Forelimb muscle (tissue), 1 donor: ENCODE results near the gene RALB. TPM values are rescaled to one million over a fixed set of nuclear protein-coding genes. Genes with fewer than 3 reads are reported as not detected.
"Not testable (repeated sequence)": the region's sequence is repeated elsewhere in the genome, so short reads cannot be mapped to it uniquely, and the experiment has no call there.

Experiments
- DNase-seq: peaks from one replicate; pipeline ENCODE4 v3.0.0-alpha.2; 2013; ENCODE audit warnings: low read depth
- polyA plus RNA-seq: library from polyadenylated mRNA; unstranded; fragments of 120-200 nt; gene quantifications from one replicate; pipeline ENCODE4 v1.2.1, GENCODE V29; 2013; ENCODE audit not compliant: insufficient read length

The RALB gene
- polyA plus RNA-seq, 1 donor: 43.7 TPM

DNA sequence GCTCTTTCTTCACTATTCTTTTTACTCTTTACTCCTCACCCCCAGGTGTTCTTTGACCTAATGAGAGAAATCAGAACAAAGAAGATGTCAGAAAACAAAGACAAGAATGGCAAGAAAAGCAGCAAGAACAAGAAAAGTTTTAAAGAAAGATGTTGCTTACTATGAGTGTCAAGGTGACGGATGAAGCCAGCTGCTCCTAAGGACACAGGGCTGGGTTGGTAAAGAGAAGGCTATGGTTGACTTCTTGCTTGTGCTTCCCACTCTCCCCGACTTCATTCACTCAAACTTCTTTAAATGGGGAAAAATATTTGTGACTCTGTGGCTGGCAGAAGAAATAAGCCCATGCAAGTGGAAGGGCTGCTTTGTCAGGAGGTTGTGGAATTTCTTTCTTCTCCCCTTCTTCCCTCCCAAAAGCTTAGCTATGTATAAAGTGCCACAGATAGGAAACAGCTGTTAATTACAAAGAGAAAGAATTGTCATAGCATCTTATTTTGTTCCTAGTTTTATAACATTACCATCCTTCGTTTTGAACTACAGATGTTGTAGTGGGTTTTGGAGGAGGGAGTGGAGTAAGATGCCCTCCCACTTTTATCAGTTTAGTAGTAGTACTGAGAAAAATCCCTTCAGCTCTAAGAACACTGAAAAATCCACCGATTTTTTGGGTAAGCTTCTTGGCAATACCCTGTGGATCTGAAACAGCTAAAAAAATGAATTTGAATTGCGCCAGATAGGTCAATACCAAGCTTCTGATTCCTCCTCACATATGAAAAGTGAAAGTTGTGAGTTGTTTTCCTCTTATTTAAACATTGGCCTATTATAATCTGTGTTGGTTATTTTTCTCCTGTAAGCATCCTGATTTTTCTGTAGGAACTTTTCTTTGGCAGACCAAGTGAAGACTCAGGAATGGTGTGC is 40.7 kb downstream of the RALB start:
- no peak for DNase-seq

DNA sequence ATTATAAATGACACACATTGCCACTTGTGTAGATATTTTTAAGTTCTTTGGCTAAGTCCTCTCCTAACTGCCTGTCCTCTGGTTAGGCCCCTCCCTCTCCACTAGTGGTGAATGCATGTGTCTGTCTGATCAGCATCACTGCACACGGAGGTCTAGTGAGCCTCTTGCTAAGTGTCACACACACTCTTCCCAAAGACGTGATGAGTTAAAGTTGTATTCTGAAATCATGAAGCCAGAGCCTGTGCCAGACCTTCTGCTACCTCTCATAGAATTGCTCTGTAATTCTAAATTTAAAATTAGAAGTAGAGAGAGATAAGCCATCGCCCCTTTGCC is 41.3 kb downstream of the RALB start:
- DNase-seq: no peak

DNA sequence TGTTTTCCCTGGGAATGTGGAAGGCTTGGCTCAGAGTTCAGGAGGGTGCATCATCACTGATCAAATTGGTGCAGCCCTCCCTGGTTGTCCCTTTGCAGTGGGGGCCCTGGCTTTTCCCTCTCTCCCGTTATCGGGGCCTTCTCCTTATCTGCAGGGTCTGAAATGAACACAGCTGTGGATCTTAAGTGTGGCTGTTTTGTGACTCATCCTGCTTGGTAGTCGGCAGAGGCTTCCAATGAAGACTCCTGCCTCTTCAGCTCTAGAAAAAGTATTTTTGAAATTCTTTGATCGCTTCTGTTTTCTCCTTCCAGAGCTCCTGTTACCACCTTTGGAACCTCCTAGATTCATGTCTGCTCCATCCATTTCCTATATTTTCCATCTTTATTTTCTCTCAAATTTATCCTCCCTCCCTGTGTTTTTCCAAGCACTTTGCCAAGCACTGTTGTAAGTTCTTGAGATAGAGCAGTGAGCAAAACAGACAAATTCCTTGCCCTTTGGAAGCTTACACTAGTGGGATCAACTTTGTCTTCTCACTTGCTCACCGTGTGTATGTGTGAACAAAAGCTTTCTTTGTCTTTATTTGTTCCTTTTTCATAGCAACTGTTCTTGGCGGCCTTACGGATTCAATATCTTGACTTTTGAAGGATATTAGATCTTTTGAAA is 45.7 kb downstream of the RALB start:
- DNase-seq: no peak

DNA sequence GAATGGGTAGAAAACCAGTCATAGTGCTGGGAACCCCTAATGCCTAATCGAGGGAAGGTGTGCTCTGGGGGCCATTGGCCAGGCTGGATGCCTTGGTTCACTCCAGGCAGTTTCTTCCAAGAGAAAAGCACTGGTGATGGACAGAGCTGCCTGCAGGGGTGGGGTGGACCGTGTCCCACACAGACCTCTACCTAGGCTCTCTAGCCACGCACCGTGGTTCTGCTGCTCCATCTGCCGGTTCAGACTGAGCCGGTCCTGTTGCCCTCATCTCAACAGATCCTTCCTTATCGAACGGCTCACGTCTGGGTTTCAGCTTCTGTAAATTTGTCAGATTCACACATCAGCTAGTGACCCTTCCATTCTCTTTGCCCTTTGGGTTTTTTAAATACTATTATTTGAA is 46.4 kb downstream of the RALB start:
- DNase-seq: no peak

DNA sequence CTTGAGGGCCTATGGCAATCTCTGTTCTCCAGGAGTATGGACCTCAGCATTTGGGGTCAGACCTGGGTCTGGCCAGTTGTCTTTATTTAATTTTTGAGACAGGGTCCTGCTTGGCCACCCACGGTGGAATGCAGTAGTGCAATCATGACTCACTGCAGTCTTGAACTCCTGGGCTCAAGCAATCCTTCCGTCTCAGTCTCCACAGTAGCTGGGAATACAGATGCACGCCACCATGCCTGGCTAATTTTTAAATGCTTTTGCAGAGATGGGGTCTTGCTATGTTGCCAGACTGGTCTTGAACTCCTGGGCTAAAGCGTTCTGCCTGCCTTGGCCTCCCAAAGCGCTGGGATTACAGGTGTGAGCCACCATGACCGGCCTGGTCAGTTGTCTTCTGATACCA is 46.9 kb downstream of the RALB start:
- DNase-seq: no peak

DNA sequence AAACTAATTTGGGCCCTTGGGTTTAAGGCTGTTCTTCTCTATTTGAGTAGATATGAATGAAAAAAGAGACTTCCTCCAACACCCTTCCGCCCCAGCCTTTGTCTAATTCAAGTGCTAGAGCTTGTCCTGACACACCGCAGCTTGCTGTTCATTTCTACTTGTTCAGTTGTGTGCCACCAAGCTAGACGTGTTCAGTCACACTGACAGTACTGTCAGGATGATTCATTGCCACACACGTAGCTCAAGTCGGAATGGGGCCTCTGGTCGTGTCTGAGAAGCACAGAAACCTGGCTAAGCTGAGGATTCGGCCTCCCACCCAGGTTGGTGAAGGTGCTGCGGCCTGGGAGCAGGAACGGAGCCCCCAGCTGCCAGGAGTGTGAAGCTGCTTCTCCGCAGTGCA is 47.7 kb downstream of the RALB start:
- DNase-seq: no peak

DNA sequence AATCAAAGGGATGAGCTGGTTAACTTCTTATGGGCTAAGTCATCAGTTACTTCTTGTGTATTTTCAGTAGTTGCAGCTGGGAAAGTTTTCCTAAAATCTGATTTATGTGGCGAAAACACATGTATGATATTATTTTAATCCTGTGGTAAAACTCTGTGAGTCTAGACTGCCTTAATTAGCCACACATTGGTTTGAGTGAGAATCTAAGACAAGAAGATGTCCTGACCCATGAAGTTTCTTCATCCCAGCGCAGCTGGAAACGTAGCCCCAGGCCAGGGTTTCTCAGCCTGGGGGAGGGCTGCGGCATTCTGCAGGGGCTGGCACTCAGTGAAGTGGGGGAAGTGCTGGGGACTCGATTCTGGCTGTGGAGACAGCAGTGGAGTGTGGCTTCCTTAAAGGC is 48.6 kb downstream of the RALB start:
- DNase-seq: no peak

DNA sequence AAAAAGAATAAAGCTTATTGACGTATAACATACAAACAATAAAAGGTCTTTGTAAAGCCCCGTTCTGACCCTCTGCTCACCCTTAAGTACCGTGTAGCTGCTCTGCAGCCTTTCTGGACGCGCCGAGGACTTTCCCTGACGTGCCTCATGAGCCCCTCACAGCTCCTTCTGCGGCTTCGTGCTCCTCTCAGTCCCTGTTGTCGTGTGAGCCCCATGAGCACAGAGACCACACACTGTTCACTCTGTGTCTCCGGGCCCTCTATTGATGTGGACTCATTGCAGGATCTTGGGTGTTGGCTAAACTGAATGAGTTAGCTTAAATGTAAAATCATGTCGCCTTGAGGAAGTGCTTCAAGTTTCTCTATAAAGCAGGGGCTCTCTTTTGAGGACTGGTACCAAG is 49.6 kb downstream of the RALB start:
- DNase-seq: no peak

DNA sequence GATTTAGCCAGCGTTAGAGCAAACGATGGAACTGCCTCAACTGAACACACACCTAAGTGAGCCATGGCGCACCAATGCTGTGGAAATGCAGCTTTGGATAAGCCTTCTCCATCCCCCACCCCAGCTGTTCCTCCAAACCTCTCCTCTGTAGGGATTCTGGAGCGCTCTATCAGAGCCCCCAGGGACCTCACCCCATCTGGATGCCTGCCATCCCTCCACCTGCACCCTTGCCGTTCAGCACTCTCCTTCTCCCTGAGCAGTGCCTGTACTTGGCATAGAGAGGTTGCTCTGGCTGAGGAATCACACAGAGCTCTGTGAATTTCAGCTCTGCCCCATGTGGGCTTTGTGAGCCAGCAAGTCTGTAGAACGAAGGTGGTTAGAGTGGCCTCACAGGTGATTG is 50.5 kb downstream of the RALB start:
- no peak for DNase-seq

DNA sequence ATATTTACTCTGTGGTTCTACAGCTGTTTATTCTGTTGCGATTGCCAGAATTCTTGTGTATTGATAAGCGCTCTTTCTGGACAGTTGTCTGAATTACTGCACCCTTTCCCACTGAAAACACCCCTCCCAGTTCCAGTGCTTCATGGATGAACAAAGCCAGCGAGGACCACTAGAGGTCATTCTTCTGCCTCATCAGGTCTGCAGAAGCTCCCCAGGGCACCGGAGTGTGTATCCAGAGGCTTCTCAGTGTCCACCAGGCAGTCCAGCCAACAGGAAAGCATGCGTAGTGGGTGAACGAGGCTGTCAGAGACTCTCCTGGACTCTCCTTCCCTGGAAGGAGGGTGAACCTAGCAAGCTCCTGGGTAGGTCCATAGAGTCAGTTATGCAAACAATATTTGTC is 52.6 kb downstream of the RALB start:
- DNase-seq: no peak

DNA sequence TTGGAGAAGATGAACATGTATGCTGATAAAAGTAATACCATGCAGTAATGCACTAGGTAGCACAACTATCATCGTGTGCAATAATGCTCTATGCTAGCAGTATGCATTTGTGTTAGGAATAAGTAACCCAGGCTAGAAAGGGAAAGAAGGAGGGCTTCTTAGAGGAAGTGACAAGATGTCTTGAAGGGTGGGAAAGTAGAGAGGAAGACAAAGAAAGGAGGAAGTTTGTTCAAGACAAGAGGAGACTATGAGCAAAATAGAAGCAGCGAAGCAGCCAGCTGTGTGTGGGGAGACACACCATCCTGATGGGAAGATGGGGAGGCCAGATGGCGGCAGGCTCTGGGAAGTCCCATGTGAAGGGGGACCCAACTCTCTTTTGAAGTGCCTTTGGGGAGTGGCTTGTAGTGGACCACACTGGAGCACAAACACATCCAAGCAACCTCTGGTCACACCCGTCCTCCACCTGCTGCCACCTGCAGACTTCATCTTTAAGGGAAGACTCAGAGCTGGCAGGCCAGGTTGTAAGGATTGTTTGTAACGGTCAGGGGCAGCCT is 53.4 kb downstream of the RALB start:
- no peak for DNase-seq

DNA sequence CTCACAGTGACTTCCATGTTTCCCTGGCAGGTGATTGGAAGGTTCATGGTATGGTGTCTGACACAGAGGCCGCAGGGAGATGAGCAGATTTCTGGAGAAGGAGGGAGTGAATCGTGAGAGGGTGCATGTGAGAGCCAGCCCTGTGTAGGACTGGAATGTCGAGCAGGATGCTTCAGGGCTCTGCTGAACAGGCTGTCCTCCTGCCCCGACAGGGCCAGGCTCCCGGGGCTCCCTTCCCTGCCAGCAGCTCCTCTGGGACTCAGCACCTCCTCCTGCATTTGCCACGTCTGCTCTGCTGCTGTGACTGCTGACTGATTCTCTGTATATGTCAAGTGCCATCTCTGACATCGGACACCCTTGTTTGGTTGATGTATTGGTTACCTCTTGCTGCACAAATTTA is 54.8 kb downstream of the RALB start:
- DNase-seq: no peak

DNA sequence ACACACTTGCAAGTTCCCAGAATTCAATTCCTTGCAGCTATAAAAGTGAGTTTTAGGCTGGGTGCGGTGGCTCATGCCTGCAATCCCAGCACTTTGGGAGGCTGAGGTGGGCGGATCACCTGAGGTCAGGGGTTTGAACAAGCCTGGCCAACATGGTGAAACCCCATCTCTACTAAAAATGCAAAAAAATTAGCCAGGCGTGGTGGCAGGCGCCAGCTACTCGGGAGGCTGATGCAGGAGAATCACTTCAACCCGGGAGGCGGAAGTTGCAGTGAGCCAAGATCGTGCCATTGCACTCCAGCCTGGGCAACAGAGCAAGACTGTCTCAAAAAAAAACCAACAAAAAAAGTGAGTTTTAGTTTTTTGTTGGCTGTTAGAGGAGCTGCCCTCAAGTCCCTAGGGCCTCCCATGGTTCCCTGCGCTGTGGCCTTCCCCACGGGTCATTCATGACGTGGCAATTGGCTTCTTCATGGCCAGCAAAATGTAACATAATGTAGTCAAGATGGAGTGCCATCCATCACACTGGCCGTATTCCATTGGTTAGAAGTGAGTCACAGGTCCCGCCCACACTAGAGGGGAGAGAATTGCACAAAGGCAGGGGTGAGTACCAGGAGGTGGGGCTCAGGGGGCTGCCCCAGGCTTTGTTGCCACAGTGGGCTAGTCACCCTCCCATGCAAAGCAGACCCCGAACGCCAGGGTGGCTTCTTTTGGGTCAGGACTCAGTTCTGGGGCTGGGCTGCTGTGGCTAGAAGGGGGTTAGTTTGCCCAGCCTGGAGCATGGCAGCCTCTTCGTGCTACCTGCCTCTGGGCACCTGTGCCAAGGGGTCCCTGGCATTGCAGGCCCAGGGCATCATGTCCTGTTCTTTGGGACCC is 55.6 kb downstream of the RALB start:
- DNase-seq: no peak

DNA sequence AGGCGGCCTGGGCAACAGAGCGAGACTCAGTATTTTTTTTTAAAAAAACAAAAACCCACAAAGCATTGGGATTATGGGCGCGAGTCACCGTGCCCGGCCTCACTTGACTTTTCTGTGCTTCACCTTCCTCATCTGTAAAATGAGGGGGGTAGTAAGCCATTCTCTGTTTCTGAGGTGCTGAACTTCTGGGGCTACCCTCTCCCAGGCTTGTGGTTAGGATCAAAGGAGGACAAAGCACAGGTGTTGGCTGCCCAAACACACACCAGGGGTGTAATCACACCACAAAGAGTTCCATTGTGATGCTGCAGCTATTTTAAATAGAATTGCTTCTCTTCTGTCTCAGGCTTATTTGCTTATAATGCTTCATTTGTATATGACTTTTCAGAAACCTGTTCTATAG is 57.5 kb downstream of the RALB start:
- no peak for DNase-seq

DNA sequence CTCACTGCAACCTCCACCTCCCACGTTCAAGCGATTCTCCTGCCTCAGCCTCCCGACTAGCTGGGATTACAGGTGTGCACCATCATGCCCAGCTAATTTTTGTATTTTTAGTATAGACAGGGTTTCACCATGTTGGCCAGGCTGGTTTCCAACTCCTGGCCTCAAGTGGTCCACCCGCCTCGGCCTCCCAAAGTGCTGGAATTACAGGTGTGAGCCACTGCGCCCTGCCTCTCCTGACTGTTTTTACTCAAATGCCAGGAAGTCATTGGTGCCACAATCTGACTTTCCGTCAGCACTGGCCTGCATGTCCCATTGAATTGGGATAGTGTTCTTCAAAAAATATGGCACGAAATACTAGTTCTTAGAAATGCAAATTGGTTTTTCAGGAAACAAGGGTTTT is 58.2 kb downstream of the RALB start:
- DNase-seq: not testable (repeated sequence)

DNA sequence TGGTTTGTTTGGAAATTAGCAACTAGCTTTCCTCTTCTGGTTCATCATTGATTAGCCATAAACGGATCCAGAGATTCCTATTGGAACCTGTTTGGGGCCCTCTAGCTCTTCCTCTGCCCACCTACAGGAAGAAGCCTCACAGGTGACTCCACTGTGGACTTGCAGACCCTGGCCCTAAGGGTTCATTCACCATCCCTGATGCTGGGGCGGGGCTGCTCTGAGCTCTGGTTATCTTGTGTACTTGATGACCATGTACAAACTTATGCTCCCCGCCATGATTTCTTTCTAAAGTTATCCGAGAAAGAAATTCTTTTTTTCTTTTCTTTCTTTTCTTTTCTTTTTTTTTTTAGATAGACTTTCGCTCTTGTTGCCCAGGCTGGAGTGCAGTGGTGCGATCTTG is 59.4 kb downstream of the RALB start:
- no peak for DNase-seq

DNA sequence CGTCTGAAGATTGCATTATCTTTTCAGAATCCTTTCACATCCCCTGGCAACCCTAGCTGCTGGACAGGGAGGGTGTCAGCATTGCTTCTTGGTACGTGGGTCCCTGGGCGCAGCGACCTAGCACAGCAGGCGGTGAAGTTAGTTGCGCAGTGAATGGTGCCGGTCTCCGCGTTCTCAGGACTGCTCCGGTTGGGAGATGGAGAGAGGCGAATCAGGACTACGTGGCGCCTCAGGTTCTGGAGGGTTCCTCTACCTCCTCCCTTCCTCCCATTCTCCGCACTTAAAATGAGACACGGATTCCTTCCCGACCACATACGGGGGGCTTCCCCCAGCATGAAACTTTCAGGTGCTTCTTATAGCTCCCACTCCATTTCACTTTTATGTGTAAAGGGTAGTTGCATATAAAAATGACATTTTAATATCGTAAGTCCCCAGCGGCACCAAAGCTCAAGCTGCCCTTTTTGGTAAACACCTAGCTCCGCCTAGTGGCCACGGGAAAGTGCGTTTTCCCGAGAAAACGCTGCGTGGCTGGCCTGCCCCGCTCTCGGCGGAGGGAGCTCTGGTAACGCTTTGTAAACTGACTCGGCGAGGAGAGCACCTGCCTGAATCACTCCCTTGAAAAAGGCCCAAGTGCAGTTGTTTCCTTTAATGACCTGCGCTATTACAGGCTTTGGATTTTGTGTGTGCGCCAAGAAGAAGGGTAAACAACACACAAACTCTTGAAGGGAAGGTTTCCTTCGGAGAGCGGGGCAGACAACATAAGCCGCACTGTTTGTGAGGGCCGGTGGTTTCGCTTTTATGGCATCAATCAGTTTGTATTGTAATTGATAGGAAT is 60.4 kb downstream of the RALB start:
- DNase-seq: peak; percentile 81

DNA sequence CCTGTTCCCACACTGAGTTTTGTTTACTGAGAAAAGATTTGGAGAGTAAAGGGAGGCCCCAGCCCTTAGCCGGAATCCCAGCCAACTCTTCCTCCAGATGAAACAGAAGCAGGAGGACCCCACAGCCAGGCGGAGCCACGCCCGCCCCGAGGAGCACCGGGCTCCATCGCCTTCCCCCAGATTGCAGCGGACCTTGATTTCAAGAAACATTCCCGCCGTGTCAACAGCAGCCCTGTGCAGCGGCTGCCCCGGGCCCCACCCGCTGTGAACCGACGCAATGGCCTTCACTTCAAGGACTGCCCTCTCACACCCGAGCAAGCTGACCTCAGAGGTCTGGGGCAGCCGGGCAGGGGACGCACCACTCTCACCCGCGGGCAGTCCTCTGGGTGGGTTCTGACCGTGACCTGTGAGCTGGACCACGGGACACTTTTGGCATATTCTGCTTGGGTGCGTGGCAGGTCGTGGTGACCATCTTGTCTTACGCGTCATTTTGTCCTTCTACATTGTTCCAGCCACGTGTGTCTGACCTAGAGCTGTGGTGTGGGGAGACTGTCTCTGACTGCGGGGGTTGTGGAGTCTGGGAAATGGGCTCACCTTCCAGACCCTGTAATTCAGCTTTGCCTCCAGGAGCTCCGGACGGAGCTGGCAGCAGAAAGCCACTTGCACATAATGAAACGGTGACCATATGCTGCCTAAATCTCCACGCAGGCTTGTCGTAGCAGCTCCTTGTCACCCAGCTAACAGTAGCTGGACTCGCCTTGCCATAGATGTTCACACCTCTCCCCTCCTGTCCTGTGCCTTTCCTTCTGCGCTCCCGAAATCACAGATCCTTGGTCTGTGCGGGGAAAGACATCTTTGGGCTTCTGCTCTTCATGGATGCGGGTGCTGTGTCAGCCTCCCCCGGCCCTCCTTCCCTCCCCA is 61.3 kb downstream of the RALB start:
- no peak for DNase-seq

DNA sequence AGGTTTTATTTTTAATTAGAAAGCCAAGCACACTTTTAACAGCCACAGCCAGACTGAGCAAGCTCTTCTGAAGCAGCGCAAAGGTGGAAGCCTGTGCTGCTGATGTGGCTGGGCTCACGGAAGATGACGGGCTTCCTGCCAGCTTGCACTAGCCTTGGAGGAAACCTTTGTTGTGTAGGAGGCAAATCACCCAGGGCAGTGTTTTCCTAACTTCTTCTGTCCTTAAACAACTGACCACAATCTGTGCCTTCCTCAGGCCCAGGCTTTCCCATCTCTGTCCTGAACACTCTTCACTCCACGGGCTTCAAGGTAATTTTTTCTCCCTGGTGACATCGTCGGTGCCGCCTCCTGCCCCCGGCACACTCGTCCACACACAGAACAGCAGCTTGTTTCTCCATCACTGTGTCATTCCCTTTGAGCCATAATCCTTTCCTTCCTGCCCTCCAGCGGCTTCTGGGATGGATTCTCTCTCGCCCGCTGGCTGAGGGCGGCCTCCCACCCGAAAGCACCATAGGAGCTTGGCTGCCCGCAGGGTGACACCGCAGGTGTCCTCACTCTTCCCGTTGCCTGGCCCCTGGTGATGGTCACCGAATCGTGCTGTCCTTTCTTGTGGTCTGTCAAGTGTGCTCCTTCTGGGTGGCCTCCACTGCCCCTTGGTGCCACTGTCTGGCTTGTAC is 62.2 kb downstream of the RALB start:
- DNase-seq: no peak
